Measurements from ENCODE around the gene TCF12.

DNA sequence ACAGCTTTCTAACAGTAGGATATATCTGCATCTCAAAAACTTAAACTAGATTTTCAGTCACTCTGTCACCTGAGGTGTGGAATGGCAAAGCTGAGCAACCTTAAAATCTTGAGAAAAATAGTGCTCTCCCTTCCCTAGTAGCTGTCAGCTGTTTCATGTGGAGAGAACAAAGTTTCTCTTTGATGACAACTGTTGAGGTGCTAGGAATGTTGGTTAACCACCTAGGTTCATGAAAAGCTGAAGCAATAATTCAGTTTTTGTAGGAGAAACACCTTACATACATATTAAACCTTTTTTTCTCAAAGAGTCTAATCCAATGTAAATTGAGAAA lies 40.8 kb downstream of the TCF12 start:
- TF ChIP-seq, protein P1, sequence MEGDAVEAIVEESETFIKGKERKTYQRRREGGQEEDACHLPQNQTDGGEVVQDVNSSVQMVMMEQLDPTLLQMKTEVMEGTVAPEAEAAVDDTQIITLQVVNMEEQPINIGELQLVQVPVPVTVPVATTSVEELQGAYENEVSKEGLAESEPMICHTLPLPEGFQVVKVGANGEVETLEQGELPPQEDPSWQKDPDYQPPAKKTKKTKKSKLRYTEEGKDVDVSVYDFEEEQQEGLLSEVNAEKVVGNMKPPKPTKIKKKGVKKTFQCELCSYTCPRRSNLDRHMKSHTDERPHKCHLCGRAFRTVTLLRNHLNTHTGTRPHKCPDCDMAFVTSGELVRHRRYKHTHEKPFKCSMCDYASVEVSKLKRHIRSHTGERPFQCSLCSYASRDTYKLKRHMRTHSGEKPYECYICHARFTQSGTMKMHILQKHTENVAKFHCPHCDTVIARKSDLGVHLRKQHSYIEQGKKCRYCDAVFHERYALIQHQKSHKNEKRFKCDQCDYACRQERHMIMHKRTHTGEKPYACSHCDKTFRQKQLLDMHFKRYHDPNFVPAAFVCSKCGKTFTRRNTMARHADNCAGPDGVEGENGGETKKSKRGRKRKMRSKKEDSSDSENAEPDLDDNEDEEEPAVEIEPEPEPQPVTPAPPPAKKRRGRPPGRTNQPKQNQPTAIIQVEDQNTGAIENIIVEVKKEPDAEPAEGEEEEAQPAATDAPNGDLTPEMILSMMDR (IDR thresholded peaks at IDR 0.05): no peak
- TF ChIP-seq POLR2A (IDR thresholded peaks at IDR 0.05): no peak
